Thyroid gland (tissue), 4 donors: Measurements from ENCODE around the gene PARD3B. TPM values are rescaled to one million over a fixed set of nuclear protein-coding genes. Genes with fewer than 3 reads are reported as not detected.

ENCODE experiments used
- DNase-seq, 2 donors: peaks; one replicate each; pipeline ENCODE4 v3.0.0-alpha.2; 2019
- H3K27ac ChIP-seq, 3 donors: fragments of 200-600 bp; sonication (generic); 1 replicate in 2 of 3; 2 replicates in 1 of 3; pipeline ENCODE4 v1.5.1; 2016 to 2019; ENCODE audit warnings: mild to moderate bottlenecking in 1 of 3, moderate library complexity in 1 of 3
- H3K27me3 ChIP-seq: fragments of 200-600 bp; sonication (generic); one replicate; pipeline ENCODE4 v1.5.1; 2019
- H3K36me3 ChIP-seq, 2 donors: fragments of 200-600 bp; sonication (generic); one replicate each; pipeline ENCODE4 v1.5.1; 2016 to 2019
- H3K4me1 ChIP-seq, 2 donors: fragments of 200-600 bp; sonication (generic); one replicate each; pipeline ENCODE4 v1.5.1; 2017 to 2019
- H3K4me3 ChIP-seq, 3 donors: fragments of 200-600 bp; sonication (generic); replicated peaks in 1 of 3; 1 replicate in 2 of 3; 2 replicates in 1 of 3; pipeline ENCODE4 v1.5.1; 2016; ENCODE audit warnings: mild to moderate bottlenecking in 1 of 3
- H3K9me3 ChIP-seq: fragments of 200-600 bp; sonication (generic); one replicate; pipeline ENCODE4 v1.5.1; 2017
- POLR2A ChIP-seq, 2 donors: fragments of 450-650 bp; IDR thresholded peaks; one replicate each; pipeline ENCODE4 v1.6.1; 2017; ENCODE audit warnings: antibody characterized with exemption in 2 of 2, mild to moderate bottlenecking in 2 of 2, moderate library complexity in 1 of 2
- WGBS, 2 donors: methylation state at CpG; one replicate each; pipeline ENCODE4 v1.1.5; 2017; 5-methylcytosine and 5-hydroxymethylcytosine counted together
- intact Hi-C: fragments of 100-400 bp; cut with DNase I; formaldehyde crosslinking; loops from one replicate; pipeline ENCODE4 v1.15.1; 2023
- total RNA-seq, 4 donors: library from RNA; depleted of rRNA; stranded (reverse); fragments of >200 nt; gene quantifications; one replicate each; pipeline ENCODE4 v1.2.3, GENCODE V29; 2016
- TF ChIP-seq, protein P1 (sequence below), 6 experiments: fragments of 200-600 bp in 3 of 6; fragments of 450-650 bp in 3 of 6; sonication (generic) in 3 of 6; IDR thresholded peaks; one replicate each; pipeline ENCODE4 v1.5.1; 2016 to 2019; ENCODE audit warnings: antibody characterized with exemption in 6 of 6, mild to moderate bottlenecking in 2 of 6, inconsistent platforms in 1 of 6, moderate library complexity in 1 of 6

PARD3B gene
- total RNA-seq, 4 donors from 2014 or later = 27.0 to 43.4 (median 34.6) TPM

DNA sequence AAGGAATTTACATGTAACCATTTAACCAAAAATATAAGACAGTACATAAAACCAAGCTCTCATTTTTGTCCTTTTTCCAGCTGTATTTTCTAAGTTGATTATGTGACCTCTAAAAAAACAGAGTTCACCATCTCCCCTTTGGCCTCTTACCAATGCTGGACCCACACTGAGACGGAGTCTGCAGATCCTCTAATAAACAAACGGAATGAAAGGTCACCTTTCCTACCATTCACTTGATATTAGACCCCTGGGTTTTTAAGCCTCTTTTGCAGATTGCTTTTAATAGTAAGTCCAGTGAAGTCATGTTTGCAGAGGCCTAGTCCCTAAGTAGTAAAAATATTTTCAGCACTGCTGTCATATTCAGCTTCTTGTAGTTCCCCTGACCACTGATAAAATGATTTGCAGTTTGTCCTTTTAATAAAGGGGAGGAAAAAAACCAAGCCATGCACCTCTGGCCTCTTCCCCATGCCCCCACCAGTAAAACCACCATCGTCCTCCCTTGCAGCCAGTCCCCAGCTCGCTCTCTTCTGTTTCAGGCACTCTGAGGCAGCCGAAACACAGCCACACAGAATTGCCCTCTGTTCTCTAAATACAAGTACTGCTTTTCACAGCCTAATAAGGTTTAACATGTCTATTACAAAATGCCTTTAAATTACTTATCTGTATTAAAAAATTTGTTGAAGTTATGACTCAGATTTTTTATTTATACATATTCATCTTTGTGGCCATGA, 427.5 kb downstream of the PARD3B start:
- no peak for DNase-seq
- Histone ChIP-seq H3K9me3 (no peaks in the 10 kb centered on the region), H3K36me3 (no peaks in the 10 kb centered on the region), H3K27me3 (no peaks in the 10 kb centered on the region), H3K4me3 (no peak overlapping the region), H3K27ac (no peak overlapping the region), H3K4me1 (peaks cover 3 to 6% of the 10 kb centered on the region in 2 donors)
- intact Hi-C loops = no loop called here
- TF ChIP-seq POLR2A (IDR thresholded peaks at IDR 0.05) = no peak
- TF ChIP-seq, protein P1, sequence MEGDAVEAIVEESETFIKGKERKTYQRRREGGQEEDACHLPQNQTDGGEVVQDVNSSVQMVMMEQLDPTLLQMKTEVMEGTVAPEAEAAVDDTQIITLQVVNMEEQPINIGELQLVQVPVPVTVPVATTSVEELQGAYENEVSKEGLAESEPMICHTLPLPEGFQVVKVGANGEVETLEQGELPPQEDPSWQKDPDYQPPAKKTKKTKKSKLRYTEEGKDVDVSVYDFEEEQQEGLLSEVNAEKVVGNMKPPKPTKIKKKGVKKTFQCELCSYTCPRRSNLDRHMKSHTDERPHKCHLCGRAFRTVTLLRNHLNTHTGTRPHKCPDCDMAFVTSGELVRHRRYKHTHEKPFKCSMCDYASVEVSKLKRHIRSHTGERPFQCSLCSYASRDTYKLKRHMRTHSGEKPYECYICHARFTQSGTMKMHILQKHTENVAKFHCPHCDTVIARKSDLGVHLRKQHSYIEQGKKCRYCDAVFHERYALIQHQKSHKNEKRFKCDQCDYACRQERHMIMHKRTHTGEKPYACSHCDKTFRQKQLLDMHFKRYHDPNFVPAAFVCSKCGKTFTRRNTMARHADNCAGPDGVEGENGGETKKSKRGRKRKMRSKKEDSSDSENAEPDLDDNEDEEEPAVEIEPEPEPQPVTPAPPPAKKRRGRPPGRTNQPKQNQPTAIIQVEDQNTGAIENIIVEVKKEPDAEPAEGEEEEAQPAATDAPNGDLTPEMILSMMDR (IDR thresholded peaks at IDR 0.05) = no peak
- WGBS, 2 donors = 63 to 69% methylated on average over 5 of the region's 5 CpGs

- no peak overlapping the region for H3K4me3 ChIP-seq
- no peak overlapping the region for H3K27ac ChIP-seq
- H3K4me1 ChIP-seq = peaks cover 3 to 6% of the 10 kb centered on the region in 2 donors
- intact Hi-C loops = no loop called here
- no peaks in the 10 kb centered on the region for H3K9me3 ChIP-seq
- H3K36me3 ChIP-seq = no peaks in the 10 kb centered on the region
- no peaks in the 10 kb centered on the region for H3K27me3 ChIP-seq
- WGBS, 2 donors = 91 to 95% methylated on average over 2 of the region's 2 CpGs
- TF ChIP-seq, protein P1 (IDR thresholded peaks at IDR 0.05) = no peak
- TF ChIP-seq POLR2A (IDR thresholded peaks at IDR 0.05) = no peak
- DNase-seq = no peak
These were observed 428.3 kb downstream of the PARD3B start for GRCh38 chr2:204973616-204974015.

- no peak for DNase-seq
- no peaks in the 10 kb centered on the region for H3K27me3 ChIP-seq
- H3K36me3 ChIP-seq = no peaks in the 10 kb centered on the region
- no peak overlapping the region for H3K27ac ChIP-seq
- 89 to 95% methylated on average over 2 of the region's 2 CpGs for WGBS, 2 donors
- no peaks in the 10 kb centered on the region for H3K9me3 ChIP-seq
- intact Hi-C loops = no loop called here
- H3K4me3 ChIP-seq = no peak overlapping the region
- H3K4me1 ChIP-seq = peaks cover 3 to 6% of the 10 kb centered on the region in 2 donors
- no peak for TF ChIP-seq POLR2A (IDR thresholded peaks at IDR 0.05)
- TF ChIP-seq, protein P1 (IDR thresholded peaks at IDR 0.05) = no peak
These were observed 429.2 kb downstream of the PARD3B start for GRCh38 chr2:204974487-204974886.

DNA sequence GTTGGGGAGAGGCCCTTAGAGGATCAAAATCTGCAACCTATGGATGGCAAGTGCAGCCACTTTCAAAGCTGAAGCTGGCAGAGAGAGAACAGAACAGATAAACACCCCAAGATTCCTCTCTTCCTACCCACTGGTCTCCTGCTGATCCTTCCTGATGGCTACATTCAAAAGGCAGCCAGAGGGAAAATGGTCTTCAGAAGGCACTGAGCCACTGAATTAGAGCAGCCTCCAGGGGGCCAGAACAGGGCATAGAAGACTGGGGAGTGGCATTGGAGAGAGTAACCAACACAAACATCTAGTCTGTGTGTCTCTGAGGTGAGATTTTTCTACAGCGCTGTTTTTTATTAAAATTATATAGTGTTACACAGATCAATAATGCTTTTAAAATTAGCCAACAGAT, 432.6 kb downstream of the PARD3B start:
- H3K27me3 ChIP-seq = no peaks in the 10 kb centered on the region
- 0% methylated on average over 1 of the region's 1 CpG for WGBS, 2 donors
- DNase-seq = no peak

DNA sequence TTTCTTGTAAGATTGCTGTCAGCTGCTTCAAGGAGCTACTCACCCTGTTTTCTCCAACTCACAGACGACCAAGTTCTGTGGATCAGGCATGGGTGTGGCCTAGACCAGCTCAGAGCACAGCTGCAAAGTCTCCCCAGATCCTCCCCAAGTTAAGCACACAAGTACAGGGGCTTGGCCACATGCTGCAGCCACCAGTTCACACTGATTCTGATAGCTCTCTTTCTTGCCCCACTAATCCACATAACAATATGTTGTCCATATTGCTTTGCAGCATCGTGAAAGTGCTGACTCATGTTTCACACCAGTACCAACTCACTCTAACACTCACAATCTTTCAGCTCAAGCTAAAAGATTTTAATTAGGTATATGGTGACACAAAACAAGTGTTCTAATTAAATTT, 437.0 kb downstream of the PARD3B start:
- Histone ChIP-seq H3K4me3 (no peak overlapping the region), H3K4me1 (peaks cover 10 to 13% of the 10 kb centered on the region in 2 donors), H3K9me3 (no peaks in the 10 kb centered on the region), H3K27ac (no peak overlapping the region), H3K36me3 (no peaks in the 10 kb centered on the region), H3K27me3 (no peaks in the 10 kb centered on the region)
- intact Hi-C loops = no loop called here
- TF ChIP-seq POLR2A (IDR thresholded peaks at IDR 0.05) = no peak
- TF ChIP-seq, protein P1 (IDR thresholded peaks at IDR 0.05) = no peak
- DNase-seq = no peak
- 55 to 71% methylated on average over 2 of the region's 2 CpGs for WGBS, 2 donors

More for the DNA sequence above, 432.6 kb downstream of the PARD3B start:
- Histone ChIP-seq H3K27ac (no peak overlapping the region), H3K4me1 (peaks cover 10% of the 10 kb centered on the region in 2 donors), H3K36me3 (no peaks in the 10 kb centered on the region), H3K4me3 (no peak overlapping the region), H3K9me3 (no peaks in the 10 kb centered on the region)
- TF ChIP-seq, protein P1 (IDR thresholded peaks at IDR 0.05) = no peak
- TF ChIP-seq POLR2A (IDR thresholded peaks at IDR 0.05) = no peak
- intact Hi-C loops = no loop called here
